Naive thymus-derived CD8-positive, alpha-beta T cell (primary cell): ENCODE results near the gene CDR2L. TPM values are rescaled to one million over a fixed set of nuclear protein-coding genes. Genes with fewer than 3 reads are reported as not detected.
"Not testable (repeated sequence)": the region's sequence is repeated elsewhere in the genome, so short reads cannot be mapped to it uniquely, and the experiment has no call there.

ENCODE experiments used
- ATAC-seq, 2 donors: fragments of 150-1000 bp; cut with Tn5 transposase in 1 of 2; sonication (Bioruptor Pico), chemical (Tn5 transposase) in 1 of 2; 1 replicate in 1 of 2; 2 replicates in 1 of 2; pipeline ENCODE4 v1.10.0; 2021; ENCODE audit warnings: mild to moderate bottlenecking in 2 of 2, moderate library complexity in 2 of 2
- POLR2A ChIA-PET: fragments of 350-600 bp; sonication (Branson Sonifier 250); formaldehyde crosslinking; loops from one replicate; lab custom pipeline; 2021; ENCODE audit warnings: antibody characterized with exemption; lab: Charles Lee
- DNase-seq, 10 donors: peaks; one replicate each; pipeline versions ENCODE4 v3.0.0 to v3.0.0-alpha.2; 2020 to 2022
- H3K27ac Mint-ChIP-seq, 10 donors: one replicate each; pipeline ENCODE4 v1.8.0; 2020 to 2022; ENCODE audit warnings: mild to moderate bottlenecking in 10 of 10, mixed read lengths in 10 of 10, moderate library complexity in 4 of 10, inconsistent platforms in 1 of 10
- H3K27me3 Mint-ChIP-seq, 5 donors: one replicate each; pipeline ENCODE4 v1.8.0; 2021 to 2022; ENCODE audit warnings: mixed read lengths in 5 of 5
- H3K36me3 Mint-ChIP-seq, 3 donors: one replicate each; pipeline ENCODE4 v1.8.0; 2020 to 2022; ENCODE audit warnings: mixed read lengths in 3 of 3, mild to moderate bottlenecking in 2 of 3, inconsistent platforms in 1 of 3
- H3K4me1 Mint-ChIP-seq, 4 donors: one replicate each; pipeline ENCODE4 v1.8.0; 2021 to 2022; ENCODE audit warnings: mixed read lengths in 4 of 4
- H3K4me3 Mint-ChIP-seq, 10 donors: one replicate each; pipeline ENCODE4 v1.8.0; 2020 to 2022; ENCODE audit warnings: mild to moderate bottlenecking in 10 of 10, mixed read lengths in 10 of 10, moderate library complexity in 6 of 10, inconsistent platforms in 1 of 10
- H3K9me3 Mint-ChIP-seq, 9 donors: one replicate each; pipeline ENCODE4 v1.8.0; 2020 to 2022; ENCODE audit warnings: mixed read lengths in 9 of 9, mild to moderate bottlenecking in 3 of 9, inconsistent platforms in 1 of 9, moderate library complexity in 1 of 9
- polyA plus RNA-seq, 3 donors: library from polyadenylated mRNA; unstranded; fragments of 300-500 nt; fragmentation: Illumina TruSeq; gene quantifications; one replicate each; pipeline ENCODE4 v1.2.3, GENCODE V29; 2021
- total RNA-seq, 8 experiments: library from RNA in 2 of 8; stranded (reverse) in 2 of 8; gene quantifications; one replicate each; pipeline ENCODE4 v1.2.3 and lab custom pipeline; 2021 to 2026

CDR2L gene
- total and polyA plus RNA-seq, 5 experiments from 2014 or later = 0.10 to 0.11 TPM; not detected in 3

- POLR2A ChIA-PET = no interaction called here
- no peaks in the 10 kb centered on the region for H3K36me3 Mint-ChIP-seq
- H3K4me3 Mint-ChIP-seq = no peak overlapping the region
- ATAC-seq = no peak
- DNase-seq = no peak
- H3K9me3 Mint-ChIP-seq = no peaks in the 10 kb centered on the region
- no peaks in the 10 kb centered on the region for H3K4me1 Mint-ChIP-seq
- H3K27me3 Mint-ChIP-seq = peaks cover 0 to 2% (median 0%) of the 10 kb centered on the region in 5 donors
- H3K27ac Mint-ChIP-seq = no peak overlapping the region
These were observed 17.9 kb downstream of the CDR2L start for GRCh38 chr17:75005291-75005690.

- POLR2A ChIA-PET, H3K27me3 Mint-ChIP-seq, H3K4me3 Mint-ChIP-seq, ATAC-seq, DNase-seq, H3K36me3 Mint-ChIP-seq, H3K4me1 Mint-ChIP-seq, H3K9me3 Mint-ChIP-seq: not testable (repeated sequence)
- peak overlapping the region in 1 of 10 donors; percentile 33 for H3K27ac Mint-ChIP-seq
These were observed 18.7 kb downstream of the CDR2L start for GRCh38 chr17:75006084-75006483.

- H3K9me3 Mint-ChIP-seq = no peaks in the 10 kb centered on the region
- H3K27me3 Mint-ChIP-seq = peaks cover 0 to 2% (median 0%) of the 10 kb centered on the region in 5 donors
- ATAC-seq (peak in 1 of 2 donors; percentile 39), DNase-seq (no peak)
- H3K4me1 Mint-ChIP-seq = no peaks in the 10 kb centered on the region
- no peak overlapping the region for H3K4me3 Mint-ChIP-seq
- H3K27ac Mint-ChIP-seq = peak overlapping the region in 1 of 10 donors; percentile 12
- POLR2A ChIA-PET = interaction anchor here (0.8 kb wide), 1 partner anchor 63 kb away, joined by 3 read pairs; no protein-coding TSS in a partner anchor
- H3K36me3 Mint-ChIP-seq = no peaks in the 10 kb centered on the region
These were observed 19.2 kb downstream of the CDR2L start for GRCh38 chr17:75006653-75007052.

GRCh38 chr17:75008373-75008772, 20.9 kb downstream of the CDR2L start:
- Mint-ChIP-seq H3K36me3 (no peaks in the 10 kb centered on the region), H3K9me3 (no peaks in the 10 kb centered on the region), H3K4me3 (no peak overlapping the region), H3K4me1 (peaks cover 5 to 11% (median 9%) of the 10 kb centered on the region in 4 donors), H3K27me3 (peaks cover 0 to 2% (median 0%) of the 10 kb centered on the region in 5 donors), H3K27ac (no peak overlapping the region)
- DNase-seq (no peak), ATAC-seq (no peak)
- POLR2A ChIA-PET = interaction anchor here (0.7 to 1.7 kb wide), 4 partner anchors 9 to 76 kb away, joined by 3 to 6 read pairs (median 4); partner anchors contain the start of gene CDR2L

- H3K4me1 Mint-ChIP-seq = peaks cover 11 to 19% (median 16%) of the 10 kb centered on the region in 4 donors
- POLR2A ChIA-PET = interaction anchor here (0.7 to 1.7 kb wide), 5 partner anchors 10 to 102 kb away, joined by 3 to 6 read pairs (median 4); partner anchors contain the start of gene CDR2L
- no peaks in the 10 kb centered on the region for H3K9me3 Mint-ChIP-seq
- H3K36me3 Mint-ChIP-seq = peaks cover 0 to 5% (median 0%) of the 10 kb centered on the region in 3 donors
- H3K27ac Mint-ChIP-seq = peak overlapping the region in 1 of 10 donors; percentile 7
- peaks cover 0 to 2% (median 0%) of the 10 kb centered on the region in 5 donors for H3K27me3 Mint-ChIP-seq
- no peak for DNase-seq
- no peak for ATAC-seq
- no peak overlapping the region for H3K4me3 Mint-ChIP-seq
These were observed 21.8 kb downstream of the CDR2L start for GRCh38 chr17:75009139-75009724.

- Mint-ChIP-seq H3K27me3 (peaks cover 0 to 2% (median 0%) of the 10 kb centered on the region in 5 donors), H3K9me3 (no peaks in the 10 kb centered on the region), H3K4me3 (peak overlapping the region in 7 of 10 donors; percentile 31 to 97 (median 51)), H3K27ac (peak overlapping the region in 7 of 10 donors; percentile 52 to 96 (median 75)), H3K36me3 (peaks cover 0 to 8% (median 0%) of the 10 kb centered on the region in 3 donors), H3K4me1 (peaks cover 19 to 28% (median 26%) of the 10 kb centered on the region in 4 donors)
- POLR2A ChIA-PET = interaction anchor here (0.5 to 4.0 kb wide), 15 partner anchors 9 to 1742 kb away, joined by 3 to 76 read pairs (median 8); partner anchors contain the start of genes ATP5PD, CDR2L, GGA3 and HID1
- ATAC-seq = no peak
- DNase-seq = no peak
These were observed 23.4 kb downstream of the CDR2L start for GRCh38 chr17:75010683-75011400.

GRCh38 chr17:75011401-75012095, 24.1 kb downstream of the CDR2L start:
- Mint-ChIP-seq H3K36me3 (peaks cover 0 to 13% (median 0%) of the 10 kb centered on the region in 3 donors), H3K27me3 (no peaks in the 10 kb centered on the region), H3K9me3 (no peaks in the 10 kb centered on the region), H3K27ac (peak overlapping the region in 9 of 10 donors; percentile 8 to 97 (median 94)), H3K4me1 (peaks cover 21 to 33% (median 30%) of the 10 kb centered on the region in 4 donors), H3K4me3 (peak overlapping the region; percentile 89 to 97 (median 94))
- POLR2A ChIA-PET = interaction anchor here (0.5 to 4.0 kb wide), 20 partner anchors 8 to 1742 kb away, joined by 3 to 76 read pairs (median 7); partner anchors contain the start of genes ARMC7, ATP5PD, CDR2L and GGA3
- ATAC-seq = no peak
- no peak for DNase-seq

GRCh38 chr17:75012096-75012345, 24.6 kb downstream of the CDR2L start:
- H3K27ac Mint-ChIP-seq = peak overlapping the region; percentile 58 to 97 (median 94)
- no peak for DNase-seq
- H3K9me3 Mint-ChIP-seq = no peaks in the 10 kb centered on the region
- POLR2A ChIA-PET = interaction anchor here (0.5 to 4.0 kb wide), 20 partner anchors 13 to 597 kb away, joined by 3 to 76 read pairs (median 12); partner anchors contain the start of genes ARMC7, ATP5PD, CDR2L and GGA3
- peaks cover 0 to 18% (median 4%) of the 10 kb centered on the region in 3 donors for H3K36me3 Mint-ChIP-seq
- no peak for ATAC-seq
- H3K4me3 Mint-ChIP-seq = peak overlapping the region; percentile 89 to 97 (median 94)
- no peaks in the 10 kb centered on the region for H3K27me3 Mint-ChIP-seq
- peaks cover 21 to 36% (median 32%) of the 10 kb centered on the region in 4 donors for H3K4me1 Mint-ChIP-seq

- Mint-ChIP-seq H3K27ac (peak within 1 kb of the TSS; percentile 87 to 97 (median 94)), H3K27me3 (no peaks in the 10 kb centered on the region), H3K36me3 (peaks cover 0 to 21% (median 4%) of the 10 kb centered on the region in 3 donors), H3K9me3 (no peaks in the 10 kb centered on the region), H3K4me1 (peaks cover 21 to 36% (median 32%) of the 10 kb centered on the region in 4 donors), H3K4me3 (peak within 1 kb of the TSS; percentile 89 to 97 (median 94))
- POLR2A ChIA-PET = interaction anchor here (0.5 to 4.0 kb wide), 29 partner anchors 10 to 597 kb away, joined by 3 to 76 read pairs (median 6); partner anchors contain the start of genes ARMC7, ATP5PD, CDR2L and GGA3
- DNase-seq (peak; percentile 62 to 88 (median 78)), ATAC-seq (peak; percentile 92 to 94)
These were observed 25.1 kb downstream of the CDR2L start, which contains the start of gene MRPL58 for GRCh38 chr17:75012346-75013091. Gene MRPL58, plus strand, starts transcription at chr17:75012670. Its CDS starts 17 bp downstream, at chr17:75012687.

- POLR2A ChIA-PET = interaction anchor here (0.7 to 4.0 kb wide), 26 partner anchors 10 to 269 kb away, joined by 3 to 76 read pairs (median 6); partner anchors contain the start of genes ARMC7, ATP5PD, CDR2L and HID1
- Mint-ChIP-seq H3K9me3 (no peaks in the 10 kb centered on the region), H3K4me3 (peak overlapping the region; percentile 89 to 97 (median 94)), H3K36me3 (peaks cover 0 to 25% (median 4%) of the 10 kb centered on the region in 3 donors), H3K27me3 (no peaks in the 10 kb centered on the region), H3K27ac (peak overlapping the region; percentile 87 to 97 (median 94)), H3K4me1 (peaks cover 21 to 37% (median 32%) of the 10 kb centered on the region in 4 donors)
- DNase-seq = no peak
- no peak for ATAC-seq
These were observed 25.7 kb downstream of the CDR2L start for GRCh38 chr17:75013092-75013559.

GRCh38 chr17:75019146-75019545, 31.7 kb downstream of the CDR2L start:
- ATAC-seq (no peak), DNase-seq (no peak)
- Mint-ChIP-seq H3K4me1 (peaks cover 14 to 35% (median 14%) of the 10 kb centered on the region in 4 donors), H3K27ac (peak overlapping the region in 1 of 10 donors; percentile 40), H3K27me3 (no peaks in the 10 kb centered on the region), H3K36me3 (peaks cover 0 to 68% (median 21%) of the 10 kb centered on the region in 3 donors), H3K9me3 (no peaks in the 10 kb centered on the region), H3K4me3 (no peak overlapping the region)
- POLR2A ChIA-PET = interaction anchor here (0.6 to 1.2 kb wide), 2 partner anchors 8 to 90 kb away, joined by 3 to 5 read pairs; partner anchors contain the start of gene ARMC7
